HCT116 (cell line): ENCODE measurements around the gene ALOX5AP. TPM values are rescaled to one million over a fixed set of nuclear protein-coding genes. Genes with fewer than 3 reads are reported as not detected.

Experiments
- ATAC-seq: fragments of 200-7000 bp; cut with Tn5 transposase; 2 replicates; pipeline ENCODE4 v1.9.1; 2020; ENCODE audit warnings: mild to moderate bottlenecking, moderate library complexity
- BruUV-seq: library from RNA; stranded (reverse); fragments of 400-500 nt; replicated peaks from 2 replicates; lab custom pipeline; 2021; lab: Mats Ljungman, UMichigan
- CTCF ChIA-PET: fragments of 300-600 bp; sonication (Branson Sonifier 250); formaldehyde crosslinking; loops from one replicate; lab custom pipeline; 2021; ENCODE audit warnings: antibody characterized with exemption; lab: Charles Lee
- POLR2A ChIA-PET: fragments of 300-600, 350-600 bp; sonication (Branson Sonifier 250); formaldehyde crosslinking; loops from one replicate; lab custom pipeline; 2021; ENCODE audit warnings: antibody characterized with exemption; lab: Charles Lee
- RAD21 ChIA-PET, 2 experiments: fragments of 300-600 bp; sonication (Branson Sonifier 250); formaldehyde crosslinking; loops; one replicate each; lab custom pipeline; 2023; ENCODE audit warnings: low total read pairs in 2 of 2; ENCODE audit not compliant: uncharacterized antibody in 2 of 2, unreplicated experiment in 2 of 2, low non-redundant PET in 1 of 2; lab: Charles Lee
- DNase-seq: peaks from one replicate; pipeline ENCODE4 v3.0.0-alpha.2; 2010; ENCODE audit warnings: low read depth, low spot score
- H2AFZ ChIP-seq: fragments of 200-600 bp; shearing (Covaris generic), sonication (generic); 2 replicates; pipeline ENCODE4 v1.6.1; 2017; ENCODE audit warnings: low read depth, mixed run types, mixed read lengths, antibody characterized with exemption, low read length; ENCODE audit not compliant: poor library complexity, severe bottlenecking
- H3K27ac ChIP-seq: 2 replicates; pipeline ENCODE4 v1.5.1; 2012; ENCODE audit warnings: low read depth, low read length
- H3K27me3 ChIP-seq: fragments of 200-600 bp; sonication (generic); 2 replicates; pipeline ENCODE4 v1.6.1; 2016; ENCODE audit warnings: mixed run types, low read length, mixed read lengths; ENCODE audit not compliant: insufficient read depth
- H3K36me3 ChIP-seq, 2 experiments: fragments of 200-500 bp in 1 of 2; fragments of 200-600 bp in 1 of 2; sonication (Bioruptor generic) in 1 of 2; sonication (generic) in 1 of 2; 2 replicates each; pipeline versions ENCODE4 v1.5.1 to v1.6.1; 2014 to 2016; ENCODE audit warnings: low read length in 2 of 2, inconsistent platforms in 1 of 2, mixed read lengths in 1 of 2, mixed run types in 1 of 2; ENCODE audit not compliant: insufficient read depth in 2 of 2, control insufficient read depth in 1 of 2
- H3K4me1 ChIP-seq, 2 experiments: fragments of 200-600 bp in 1 of 2; sonication (generic) in 1 of 2; 2 replicates each; pipeline versions ENCODE4 v1.5.1 to v1.6.1; 2012 to 2017; ENCODE audit warnings: low read length in 2 of 2, inconsistent platforms in 1 of 2, mild to moderate bottlenecking in 1 of 2, mixed read lengths in 1 of 2, mixed run types in 1 of 2, moderate library complexity in 1 of 2; ENCODE audit not compliant: insufficient read depth in 2 of 2, control insufficient read depth in 1 of 2
- H3K4me2 ChIP-seq: fragments of 200-600 bp; sonication (generic); 2 replicates; pipeline ENCODE4 v1.6.1; 2017; ENCODE audit warnings: mixed run types, low read length, mixed read lengths
- H3K4me3 ChIP-seq, 2 experiments: fragments of 200-600 bp in 1 of 2; sonication (generic) in 1 of 2; replicated peaks in 1 of 2; 2 replicates each; pipeline ENCODE4 v1.5.1; 2011 to 2016; ENCODE audit warnings: low read length in 2 of 2, control low read depth in 1 of 2, low read depth in 1 of 2, mild to moderate bottlenecking in 1 of 2, mixed read lengths in 1 of 2, mixed run types in 1 of 2
- H3K79me2 ChIP-seq: fragments of 200-600 bp; sonication (generic); 2 replicates; pipeline ENCODE4 v1.6.1; 2017; ENCODE audit warnings: mild to moderate bottlenecking, mixed run types, low read length, moderate library complexity, mixed read lengths; ENCODE audit not compliant: insufficient read depth
- H3K9ac ChIP-seq: fragments of 200-600 bp; sonication (generic); 2 replicates; pipeline ENCODE4 v1.6.1; 2016; ENCODE audit warnings: low read length, mixed read lengths
- H3K9me2 ChIP-seq: fragments of 200-600 bp; sonication (generic), shearing (Covaris generic); 2 replicates; pipeline ENCODE4 v1.6.1; 2017; ENCODE audit warnings: mixed run types, mild to moderate bottlenecking, moderate library complexity; ENCODE audit not compliant: insufficient read depth
- H3K9me3 ChIP-seq, 2 experiments: fragments of 200-500 bp in 1 of 2; fragments of 200-600 bp in 1 of 2; sonication (Bioruptor generic) in 1 of 2; sonication (generic) in 1 of 2; 2 replicates each; pipeline ENCODE4 v1.6.1; 2014 to 2017; ENCODE audit warnings: low read length in 2 of 2, mixed read lengths in 2 of 2, inconsistent platforms in 1 of 2, low read depth in 1 of 2, mild to moderate bottlenecking in 1 of 2, mixed run types in 1 of 2, moderate library complexity in 1 of 2; ENCODE audit not compliant: control insufficient read depth in 1 of 2, insufficient read depth in 1 of 2
- H4K20me1 ChIP-seq: fragments of 200-600 bp; sonication (generic), shearing (Covaris generic); 2 replicates; pipeline ENCODE4 v1.6.1; 2017; ENCODE audit warnings: mixed run types, mild to moderate bottlenecking, moderate library complexity; ENCODE audit not compliant: insufficient read depth
- ATF3 ChIP-seq: IDR thresholded peaks from 2 replicates; pipeline ENCODE4 v1.6.1; 2012
- CBX3 ChIP-seq: IDR thresholded peaks from 2 replicates; pipeline ENCODE4 v1.6.1; 2012; ENCODE audit warnings: low read depth
- CEBPB ChIP-seq: IDR thresholded peaks from 2 replicates; pipeline ENCODE4 v1.6.1; 2012; ENCODE audit warnings: low read depth
- CTCF ChIP-seq, 3 experiments: fragments of 200-600 bp in 1 of 3; sonication (generic) in 1 of 3; IDR thresholded peaks in 2 of 3; conservative IDR thresholded peaks in 1 of 3; 2 replicates each; pipeline ENCODE4 v1.5.1; 2012 to 2017; ENCODE audit warnings: low read depth in 2 of 3, low read length in 2 of 3, antibody characterized with exemption in 1 of 3, borderline replicate concordance in 1 of 3, control low read depth in 1 of 3, mild to moderate bottlenecking in 1 of 3, mixed read lengths in 1 of 3, mixed run types in 1 of 3, moderate library complexity in 1 of 3; ENCODE audit not compliant: insufficient read depth in 1 of 3
- EGR1 ChIP-seq: IDR thresholded peaks from 2 replicates; pipeline ENCODE4 v1.6.1; 2012; ENCODE audit warnings: low read depth
- ELF1 ChIP-seq: IDR thresholded peaks from 2 replicates; pipeline ENCODE4 v1.6.1; 2012; ENCODE audit warnings: low read depth, borderline replicate concordance
- EZH2 ChIP-seq: fragments of 200-600 bp; sonication (generic); IDR thresholded peaks from 2 replicates; pipeline ENCODE4 v1.6.1; 2017; ENCODE audit warnings: antibody characterized with exemption, mixed run types
- EZH2phosphoT487 ChIP-seq: fragments of 200-600 bp; IDR thresholded peaks from 2 replicates; pipeline ENCODE4 v1.6.1; 2018; ENCODE audit warnings: antibody characterized with exemption, borderline replicate concordance
- JUND ChIP-seq: IDR thresholded peaks from 2 replicates; pipeline ENCODE4 v1.6.1; 2012
- MAX ChIP-seq: IDR thresholded peaks from 2 replicates; pipeline ENCODE4 v1.6.1; 2012
- POLR2AphosphoS5 ChIP-seq: IDR thresholded peaks from 2 replicates; pipeline ENCODE4 v1.6.1; 2011; ENCODE audit warnings: mild to moderate bottlenecking, low read depth, low read length, moderate library complexity
- RAD21 ChIP-seq: IDR thresholded peaks from 2 replicates; pipeline ENCODE4 v1.6.1; 2012; ENCODE audit warnings: low read depth, mild to moderate bottlenecking
- SP1 ChIP-seq: IDR thresholded peaks from 2 replicates; pipeline ENCODE4 v1.6.1; 2012; ENCODE audit warnings: low read depth
- TCF7L2 ChIP-seq: IDR thresholded peaks from 2 replicates; pipeline ENCODE4 v1.7.0; 2011; ENCODE audit warnings: borderline replicate concordance, inconsistent platforms; ENCODE audit not compliant: insufficient read depth, insufficient read length; ENCODE audit errors: extremely low read depth
- YY1 ChIP-seq: IDR thresholded peaks from 2 replicates; pipeline ENCODE4 v1.6.1; 2011; ENCODE audit warnings: low read length, low read depth, moderate library complexity, mild to moderate bottlenecking; ENCODE audit not compliant: insufficient replicate concordance; ENCODE audit errors: extremely low read depth
- ZBTB33 ChIP-seq: IDR thresholded peaks from 2 replicates; pipeline ENCODE4 v1.6.1; 2011; ENCODE audit warnings: mild to moderate bottlenecking, low read length, moderate library complexity; ENCODE audit not compliant: insufficient replicate concordance; ENCODE audit errors: extremely low read depth
- ZFX ChIP-seq: fragments of 450-650 bp; IDR thresholded peaks from 2 replicates; pipeline ENCODE4 v1.6.1; 2017
- intact Hi-C: fragments of 100-400 bp; cut with micrococcal nuclease; formaldehyde crosslinking; loops from 2 replicates; pipeline ENCODE4 v1.10.0; 2022
- total RNA-seq: library from RNA; stranded (reverse); gene quantifications from one replicate; pipeline ENCODE4 v1.2.1, GENCODE V29; 2021; ENCODE audit not compliant: unreplicated experiment

ALOX5AP gene
- total RNA-seq, 1 experiment from 2014 or later: not detected

GRCh38 chr13:30698488-30699005, 36.8 kb upstream of the ALOX5AP start:
- no TSS peak for BruUV-seq
- no peak for TF ChIP-seq EZH2
- TF ChIP-seq ZFX: no peak
- TF ChIP-seq TCF7L2: no peak
- no peak for TF ChIP-seq CTCF (IDR thresholded peaks at IDR 0.05 in 2 of 3, conservative IDR thresholded peaks at IDR 0.05 in 1 of 3; ENCODE audit: borderline replicate concordance in 1 of 3, insufficient read depth in 1 of 3, low read depth in 2 of 3, low read length in 2 of 3)
- no peak for TF ChIP-seq YY1
- no peak for TF ChIP-seq CBX3
- TF ChIP-seq ATF3: no peak
- no peak for TF ChIP-seq EZH2phosphoT487
- TF ChIP-seq JUND: no peak
- no peak for TF ChIP-seq ELF1
- no peak for TF ChIP-seq RAD21
- TF ChIP-seq EGR1: no peak
- no peak for TF ChIP-seq MAX
- TF ChIP-seq ZBTB33: no peak
- TF ChIP-seq CEBPB: no peak
- TF ChIP-seq POLR2AphosphoS5: no peak
- no peak for TF ChIP-seq SP1
- H3K4me1 ChIP-seq: no peaks in the 10 kb centered on the region
- no peak overlapping the region for H3K27ac ChIP-seq
- no peaks in the 10 kb centered on the region for H3K36me3 ChIP-seq
- H3K27me3 ChIP-seq: no peaks in the 10 kb centered on the region; the same call in 1 of the 2 replicates
- intact Hi-C loops: no loop called here
- no peak overlapping the region for H2AFZ ChIP-seq
- no peak overlapping the region for H3K4me2 ChIP-seq
- H3K79me2 ChIP-seq: no peaks in the 10 kb centered on the region
- POLR2A ChIA-PET: no interaction called here
- ATAC-seq (no peak), DNase-seq (no peak)
- no peak overlapping the region for H3K9ac ChIP-seq
- RAD21 ChIA-PET: no interaction called here
- CTCF ChIA-PET: no interaction called here
- H3K9me3 ChIP-seq: no peaks in the 10 kb centered on the region
- H3K9me2 ChIP-seq: no peaks in the 10 kb centered on the region
- H3K4me3 ChIP-seq: no peak overlapping the region
- H4K20me1 ChIP-seq: no peaks in the 10 kb centered on the region
